SK-N-SH treated with all-trans-retinoic acid at 6 μM for 48 hours (cell line): ENCODE measurements around the gene AMACR.

Source experiments
- ARNTL ChIP-seq: fragments of 450-650 bp; formaldehyde crosslinking; IDR thresholded peaks from 2 replicates; pipeline ENCODE4 v1.5.0; 2020; ENCODE audit warnings: low read depth, mild to moderate bottlenecking, moderate library complexity, borderline replicate concordance
- CSDC2 ChIP-seq: fragments of 250-450 bp; sonication (Bioruptor Pico); IDR thresholded peaks from 2 replicates; pipeline ENCODE4 v1.5.0; 2020; ENCODE audit warnings: mild to moderate bottlenecking, moderate library complexity
- ISL1 ChIP-seq: fragments of 250-450 bp; sonication (Bioruptor Pico); IDR thresholded peaks from 2 replicates; pipeline ENCODE4 v2.1.2; 2022; ENCODE audit warnings: mild to moderate bottlenecking, moderate library complexity
- PPARA ChIP-seq: fragments of 250-450 bp; sonication (Bioruptor Pico); IDR thresholded peaks from 2 replicates; pipeline ENCODE4 v1.5.0; 2020; ENCODE audit warnings: mild to moderate bottlenecking, borderline replicate concordance
- TCF4 ChIP-seq: fragments of 250-450 bp; sonication (Bioruptor Pico); IDR thresholded peaks from 2 replicates; pipeline ENCODE4 v1.8.0; 2021; ENCODE audit warnings: mild to moderate bottlenecking, moderate library complexity, borderline replicate concordance
- ZC3H10 ChIP-seq: fragments of 250-450 bp; sonication (Bioruptor Pico); IDR thresholded peaks from 2 replicates; pipeline ENCODE4 v1.5.1; 2021; ENCODE audit warnings: mild to moderate bottlenecking, moderate library complexity
- ZFP30 ChIP-seq: fragments of 450-650 bp; formaldehyde crosslinking; IDR thresholded peaks from 2 replicates; pipeline ENCODE4 v1.5.0; 2022; ENCODE audit warnings: mild to moderate bottlenecking, moderate library complexity
- ZNF565 ChIP-seq: fragments of 450-650 bp; formaldehyde crosslinking; conservative IDR thresholded peaks from 2 replicates; pipeline ENCODE4 v1.5.0; 2020; ENCODE audit warnings: low read depth, mild to moderate bottlenecking, moderate library complexity
- ZNF70 ChIP-seq: fragments of 450-650 bp; formaldehyde crosslinking; IDR thresholded peaks from 2 replicates; pipeline ENCODE4 v1.5.0; 2020; ENCODE audit warnings: mild to moderate bottlenecking, moderate library complexity
- ZNF8 ChIP-seq: fragments of 450-650 bp; formaldehyde crosslinking; IDR thresholded peaks from 2 replicates; pipeline ENCODE4 v1.5.0; 2020; ENCODE audit warnings: mild to moderate bottlenecking, moderate library complexity
- TF ChIP-seq, protein P1 (sequence below): fragments of 250-450 bp; sonication (Bioruptor Pico); IDR thresholded peaks from 2 replicates; pipeline ENCODE4 v1.8.0; 2020; ENCODE audit warnings: mild to moderate bottlenecking, moderate library complexity, borderline replicate concordance
- TF ChIP-seq, protein P2 (sequence below): fragments of 250-450 bp; sonication (Bioruptor Pico); IDR thresholded peaks from 2 replicates; pipeline ENCODE4 v1.5.0; 2020; ENCODE audit warnings: mild to moderate bottlenecking, moderate library complexity
- TF ChIP-seq, protein P3 (sequence below): fragments of 250-450 bp; sonication (Bioruptor Pico); IDR thresholded peaks from 2 replicates; pipeline ENCODE4 v1.5.1; 2021; ENCODE audit warnings: mild to moderate bottlenecking, moderate library complexity
- TF ChIP-seq, protein P4 (sequence below): fragments of 250-450 bp; sonication (Bioruptor Pico); IDR thresholded peaks from 2 replicates; pipeline ENCODE4 v1.8.0; 2021; ENCODE audit warnings: low read depth, mild to moderate bottlenecking, moderate library complexity, borderline replicate concordance

DNA sequence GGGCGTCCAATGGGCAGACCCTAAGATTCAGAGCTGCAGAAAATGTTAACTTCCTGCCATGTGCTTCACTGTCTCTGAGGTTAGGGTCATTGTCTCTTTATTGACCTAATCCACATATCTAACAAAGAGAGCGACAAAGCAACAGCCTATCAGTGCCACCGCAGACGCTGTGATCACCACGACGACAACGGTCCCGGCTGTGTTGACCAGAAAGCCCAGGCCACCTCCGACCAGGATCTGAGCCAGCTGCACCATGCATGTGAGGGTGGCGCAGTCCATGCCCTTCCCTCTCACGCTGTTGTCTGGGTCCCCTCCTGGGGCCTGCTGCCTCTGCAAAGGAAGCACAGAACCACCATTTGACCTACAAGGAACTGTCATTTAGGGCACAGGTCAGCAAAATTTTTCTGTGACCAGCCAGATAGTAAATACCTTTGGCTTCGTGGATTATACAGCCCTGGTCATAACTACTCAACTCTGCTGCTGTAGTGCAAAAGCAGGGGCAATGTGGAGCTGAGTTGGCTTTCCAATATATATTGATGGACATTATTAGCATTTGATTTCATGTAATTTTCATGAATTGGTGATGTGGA is 63.2 kb downstream of the AMACR start:
- TF ChIP-seq ARNTL (CRISPR knock-in tag) (no peak), ZNF8 (CRISPR knock-in tag) (no peak), TCF4 (CRISPR knock-in tag) (no peak), CSDC2 (CRISPR knock-in tag) (no peak), ZNF70 (CRISPR knock-in tag) (no peak), ZC3H10 (no peak), ZFP30 (CRISPR knock-in tag) (no peak), PPARA (no peak), ZNF565 (CRISPR knock-in tag) (no peak), ISL1 (CRISPR knock-in tag) (no peak)
- TF ChIP-seq, protein P1, sequence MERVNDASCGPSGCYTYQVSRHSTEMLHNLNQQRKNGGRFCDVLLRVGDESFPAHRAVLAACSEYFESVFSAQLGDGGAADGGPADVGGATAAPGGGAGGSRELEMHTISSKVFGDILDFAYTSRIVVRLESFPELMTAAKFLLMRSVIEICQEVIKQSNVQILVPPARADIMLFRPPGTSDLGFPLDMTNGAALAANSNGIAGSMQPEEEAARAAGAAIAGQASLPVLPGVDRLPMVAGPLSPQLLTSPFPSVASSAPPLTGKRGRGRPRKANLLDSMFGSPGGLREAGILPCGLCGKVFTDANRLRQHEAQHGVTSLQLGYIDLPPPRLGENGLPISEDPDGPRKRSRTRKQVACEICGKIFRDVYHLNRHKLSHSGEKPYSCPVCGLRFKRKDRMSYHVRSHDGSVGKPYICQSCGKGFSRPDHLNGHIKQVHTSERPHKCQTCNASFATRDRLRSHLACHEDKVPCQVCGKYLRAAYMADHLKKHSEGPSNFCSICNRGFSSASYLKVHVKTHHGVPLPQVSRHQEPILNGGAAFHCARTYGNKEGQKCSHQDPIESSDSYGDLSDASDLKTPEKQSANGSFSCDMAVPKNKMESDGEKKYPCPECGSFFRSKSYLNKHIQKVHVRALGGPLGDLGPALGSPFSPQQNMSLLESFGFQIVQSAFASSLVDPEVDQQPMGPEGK, result no peak
- TF ChIP-seq, protein P2, sequence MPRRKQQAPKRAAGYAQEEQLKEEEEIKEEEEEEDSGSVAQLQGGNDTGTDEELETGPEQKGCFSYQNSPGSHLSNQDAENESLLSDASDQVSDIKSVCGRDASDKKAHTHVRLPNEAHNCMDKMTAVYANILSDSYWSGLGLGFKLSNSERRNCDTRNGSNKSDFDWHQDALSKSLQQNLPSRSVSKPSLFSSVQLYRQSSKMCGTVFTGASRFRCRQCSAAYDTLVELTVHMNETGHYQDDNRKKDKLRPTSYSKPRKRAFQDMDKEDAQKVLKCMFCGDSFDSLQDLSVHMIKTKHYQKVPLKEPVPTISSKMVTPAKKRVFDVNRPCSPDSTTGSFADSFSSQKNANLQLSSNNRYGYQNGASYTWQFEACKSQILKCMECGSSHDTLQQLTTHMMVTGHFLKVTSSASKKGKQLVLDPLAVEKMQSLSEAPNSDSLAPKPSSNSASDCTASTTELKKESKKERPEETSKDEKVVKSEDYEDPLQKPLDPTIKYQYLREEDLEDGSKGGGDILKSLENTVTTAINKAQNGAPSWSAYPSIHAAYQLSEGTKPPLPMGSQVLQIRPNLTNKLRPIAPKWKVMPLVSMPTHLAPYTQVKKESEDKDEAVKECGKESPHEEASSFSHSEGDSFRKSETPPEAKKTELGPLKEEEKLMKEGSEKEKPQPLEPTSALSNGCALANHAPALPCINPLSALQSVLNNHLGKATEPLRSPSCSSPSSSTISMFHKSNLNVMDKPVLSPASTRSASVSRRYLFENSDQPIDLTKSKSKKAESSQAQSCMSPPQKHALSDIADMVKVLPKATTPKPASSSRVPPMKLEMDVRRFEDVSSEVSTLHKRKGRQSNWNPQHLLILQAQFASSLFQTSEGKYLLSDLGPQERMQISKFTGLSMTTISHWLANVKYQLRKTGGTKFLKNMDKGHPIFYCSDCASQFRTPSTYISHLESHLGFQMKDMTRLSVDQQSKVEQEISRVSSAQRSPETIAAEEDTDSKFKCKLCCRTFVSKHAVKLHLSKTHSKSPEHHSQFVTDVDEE (CRISPR knock-in tag), result no peak
- TF ChIP-seq, protein P3, sequence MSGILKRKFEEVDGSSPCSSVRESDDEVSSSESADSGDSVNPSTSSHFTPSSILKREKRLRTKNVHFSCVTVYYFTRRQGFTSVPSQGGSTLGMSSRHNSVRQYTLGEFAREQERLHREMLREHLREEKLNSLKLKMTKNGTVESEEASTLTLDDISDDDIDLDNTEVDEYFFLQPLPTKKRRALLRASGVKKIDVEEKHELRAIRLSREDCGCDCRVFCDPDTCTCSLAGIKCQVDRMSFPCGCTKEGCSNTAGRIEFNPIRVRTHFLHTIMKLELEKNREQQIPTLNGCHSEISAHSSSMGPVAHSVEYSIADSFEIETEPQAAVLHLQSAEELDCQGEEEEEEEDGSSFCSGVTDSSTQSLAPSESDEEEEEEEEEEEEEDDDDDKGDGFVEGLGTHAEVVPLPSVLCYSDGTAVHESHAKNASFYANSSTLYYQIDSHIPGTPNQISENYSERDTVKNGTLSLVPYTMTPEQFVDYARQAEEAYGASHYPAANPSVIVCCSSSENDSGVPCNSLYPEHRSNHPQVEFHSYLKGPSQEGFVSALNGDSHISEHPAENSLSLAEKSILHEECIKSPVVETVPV, result no peak
- TF ChIP-seq, protein P4, sequence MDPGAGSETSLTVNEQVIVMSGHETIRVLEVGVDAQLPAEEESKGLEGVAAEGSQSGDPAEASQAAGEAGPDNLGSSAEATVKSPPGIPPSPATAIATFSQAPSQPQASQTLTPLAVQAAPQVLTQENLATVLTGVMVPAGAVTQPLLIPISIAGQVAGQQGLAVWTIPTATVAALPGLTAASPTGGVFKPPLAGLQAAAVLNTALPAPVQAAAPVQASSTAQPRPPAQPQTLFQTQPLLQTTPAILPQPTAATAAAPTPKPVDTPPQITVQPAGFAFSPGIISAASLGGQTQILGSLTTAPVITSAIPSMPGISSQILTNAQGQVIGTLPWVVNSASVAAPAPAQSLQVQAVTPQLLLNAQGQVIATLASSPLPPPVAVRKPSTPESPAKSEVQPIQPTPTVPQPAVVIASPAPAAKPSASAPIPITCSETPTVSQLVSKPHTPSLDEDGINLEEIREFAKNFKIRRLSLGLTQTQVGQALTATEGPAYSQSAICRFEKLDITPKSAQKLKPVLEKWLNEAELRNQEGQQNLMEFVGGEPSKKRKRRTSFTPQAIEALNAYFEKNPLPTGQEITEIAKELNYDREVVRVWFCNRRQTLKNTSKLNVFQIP (CRISPR knock-in tag), result no peak
